Heart right ventricle (tissue), 16 donors: ENCODE results near the gene SRGAP2B. TPM values are rescaled to one million over a fixed set of nuclear protein-coding genes. Genes with fewer than 3 reads are reported as not detected.
"Not testable (repeated sequence)": the region's sequence is repeated elsewhere in the genome, so short reads cannot be mapped to it uniquely, and the experiment has no call there.

Experiments used
- ATAC-seq, 8 donors: fragments of 200-7000 bp; cut with Tn5 transposase; one replicate each; pipeline ENCODE4 v1.9.1; 2020; ENCODE audit warnings: mild to moderate bottlenecking in 8 of 8, moderate library complexity in 8 of 8, moderate number of reproducible peaks in 1 of 8
- DNase-seq, 2 donors: peaks; one replicate each; pipeline ENCODE4 v3.0.0-alpha.2; 2020
- H3K27ac ChIP-seq, 10 donors: fragments of 200-600 bp; sonication (generic) in 2 of 10; one replicate each; pipeline versions ENCODE4 v1.5.0 to v1.8.0; 2020 to 2022; ENCODE audit warnings: mild to moderate bottlenecking in 3 of 10
- H3K27me3 ChIP-seq, 7 donors: fragments of 200-600 bp; one replicate each; pipeline ENCODE4 v1.8.0; 2021 to 2022; ENCODE audit warnings: mild to moderate bottlenecking in 2 of 7
- H3K36me3 ChIP-seq, 9 donors: fragments of 200-600 bp; sonication (generic) in 1 of 9; one replicate each; pipeline versions ENCODE4 v1.5.0 to v1.8.0; 2020 to 2022; ENCODE audit warnings: mild to moderate bottlenecking in 2 of 9
- H3K4me1 ChIP-seq, 9 donors: fragments of 200-600 bp; sonication (generic) in 1 of 9; one replicate each; pipeline versions ENCODE4 v1.5.0 to v1.8.0; 2020 to 2022; ENCODE audit warnings: mild to moderate bottlenecking in 4 of 9
- H3K4me3 ChIP-seq, 10 donors: fragments of 200-600 bp; sonication (generic) in 2 of 10; one replicate each; pipeline versions ENCODE4 v1.5.0 to v1.8.0; 2020 to 2022; ENCODE audit warnings: mild to moderate bottlenecking in 7 of 10, moderate library complexity in 2 of 10
- H3K9me3 ChIP-seq, 11 donors: fragments of 200-600 bp in 10 of 11; sonication (generic) in 2 of 11; one replicate each; pipeline versions ENCODE4 v1.5.0 to v1.8.0; 2013 to 2022; ENCODE audit warnings: mild to moderate bottlenecking in 2 of 11, control low read depth in 1 of 11, moderate library complexity in 1 of 11
- WGBS, 2 donors: extraction: QIAGEN DNeasy Blood & Tissue Kit; methylation state at CpG; one replicate each; pipeline ENCODE4 v1.1.7; 2013; ENCODE audit warnings: inconsistent platforms in 1 of 2; 5-methylcytosine and 5-hydroxymethylcytosine counted together
- intact Hi-C, 10 donors: fragments of 100-400 bp; cut with DNase I; formaldehyde crosslinking; loops; one replicate each; pipeline versions ENCODE4 v1.11.1 to v1.14.2; 2022
- long read RNA-seq, 3 donors: library from polyadenylated mRNA; unstranded; transcript quantifications; one replicate each; pipeline ENCODE4 v2.0.0, GENCODE V29; 2020 to 2021
- polyA plus RNA-seq, 2 donors: library from polyadenylated mRNA; stranded (reverse); fragments of 200-250 nt; gene quantifications; one replicate each; pipeline ENCODE4 v1.2.3, GENCODE V29; 2013
- total RNA-seq, 10 donors: library from RNA; stranded (reverse); fragmentation: NEBNext Ultra II Directional in 3 of 10; extraction: Animal tissue kit (Norgen Biotek cat#: 25700) in 3 of 10; gene quantifications; one replicate each; pipeline versions ENCODE4 v1.2.1 to v1.2.4, GENCODE V29; 2021 to 2023
- donor health status: Arrhythmogenic right ventricular cardiomyopathy.
- donor health status: ischemic (EF 13 %, LVEDD 7.1; RV severe dilation, severe dysfunction).
- donor health status: healthy with polysubstance abuse.
- donor health status: DM: no; HTN: yes; CAD: no.
- donor health status: DM: no; HTN: no; CAD: no.
- donor health status: ischemic (EF 25% LVEDD 6.9; RV normal size, moderate dysfunction).
- donor health status: ischemic (EF 25% LVEDD 5.7; RV mildly dilated, moderate dysfunction).
- donor health status: healthy.
- donor health status: DM: yes; HTN: yes; CAD: no.
- donor health status: Ischemic cardiomyopathy.
- donor health status: ischemic (EF 35%, LVEDD 5.7; RV mildly dilated, moderate dysfunction).
- donor health status: nonischemic (EF 11% LVEDD 7.7; RV severe dilation, severe dysfunction).
- donor health status: DM: yes; HTN: yes; CAD: no.
- donor health status: PGD.
- donor health status: ischemic (EF 29% LVEDD 5.4; RV normal size, mild dysfunction).
- donor health status: nonischemic (EF 23%, LVEDD 6.1; RV moderate dilation, normal function).

SRGAP2B gene
- total RNA-seq (10 to 100 TPM in 3 of 10 donors, 1 to 10 TPM in 7; 7.6 to 14.0 (median 9.7) TPM), polyA plus RNA-seq (1 to 10 TPM; 3.5 to 4.9 TPM)
- long read RNA-seq, donor 1, partial matches to known transcripts, result 0 of 6 reads
- long read RNA-seq, donor 1, other reads (novel, unspliced or antisense), result 5 of 6 reads
- long read RNA-seq, donor 2, partial matches to known transcripts, result 1 of 6 reads
- long read RNA-seq, donor 2, other reads (novel, unspliced or antisense), result 4 of 6 reads
- long read RNA-seq, donor 3, partial matches to known transcripts, result 0 of 5 reads
- long read RNA-seq, donor 3, other reads (novel, unspliced or antisense), result 5 of 5 reads

- H3K4me1 ChIP-seq, intact Hi-C loops, H3K27me3 ChIP-seq, H3K9me3 ChIP-seq, H3K36me3 ChIP-seq, DNase-seq: not testable (repeated sequence)
- WGBS, 2 donors, result no CpG with 5 or more reads among the region's 47 CpGs
- Histone ChIP-seq H3K27ac (peak within 1 kb of the TSS in 5 of 10 donors; percentile 55 to 78 (median 72)), H3K4me3 (peak within 1 kb of the TSS in 9 of 10 donors; percentile 33 to 56 (median 50))
- peak; percentile 86 to 97 (median 90) for ATAC-seq
Measured at GRCh38 chr1:145095284-145096057, at the start of gene SRGAP2B, which contains the start of gene FAM72D. SRGAP2B (minus strand) TSS chr1:145095328; CDS start chr1:145092901, 2,427 bp downstream. FAM72D (plus strand) TSS chr1:145095974; CDS start chr1:145096848, 874 bp downstream.

DNA sequence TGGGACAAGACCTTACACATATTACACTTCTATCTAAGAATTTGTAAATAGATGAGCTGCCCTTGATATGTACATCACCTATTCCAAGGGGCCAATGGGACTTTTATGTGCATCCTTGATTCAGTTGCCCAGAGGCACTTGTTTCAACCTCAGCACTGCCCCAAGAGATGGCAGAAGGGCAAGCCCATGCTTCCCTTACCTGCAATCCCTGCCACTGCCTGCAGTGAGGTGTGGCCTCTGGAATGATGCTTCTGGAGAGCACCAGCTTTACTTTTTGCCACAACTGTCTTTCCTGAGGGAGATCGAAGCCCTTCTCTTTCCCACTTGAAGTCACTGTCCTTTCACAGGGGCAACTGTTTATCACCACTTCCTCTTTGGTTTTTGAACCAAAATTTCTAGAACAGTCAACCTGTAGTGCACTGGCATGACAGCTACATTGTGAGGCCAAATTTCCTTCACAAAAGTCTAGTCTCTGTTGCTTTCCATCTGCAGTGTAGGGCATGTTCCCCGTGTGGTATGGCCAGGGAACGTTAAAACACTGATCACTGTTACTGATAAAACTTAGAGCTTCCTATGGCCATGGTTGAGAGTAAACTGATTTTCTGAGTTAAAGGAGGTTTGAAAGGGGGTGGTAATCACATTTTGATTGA is 49.3 kb upstream of the SRGAP2B start:
- 25 to 31% methylated on average over 1 of the region's 3 CpGs for WGBS, 2 donors
- DNase-seq, intact Hi-C loops, H3K36me3 ChIP-seq, H3K4me3 ChIP-seq, H3K27me3 ChIP-seq, H3K27ac ChIP-seq, H3K4me1 ChIP-seq, ATAC-seq, H3K9me3 ChIP-seq: not testable (repeated sequence)

- H3K27me3 ChIP-seq, H3K4me1 ChIP-seq, H3K4me3 ChIP-seq, intact Hi-C loops, ATAC-seq, DNase-seq, H3K9me3 ChIP-seq, H3K36me3 ChIP-seq, H3K27ac ChIP-seq: not testable (repeated sequence)
- 83 to 100% methylated on average over 1 of the region's 2 CpGs for WGBS, 2 donors
Measured at GRCh38 chr1:145140549-145140948, 45.4 kb upstream of the SRGAP2B start.

DNA sequence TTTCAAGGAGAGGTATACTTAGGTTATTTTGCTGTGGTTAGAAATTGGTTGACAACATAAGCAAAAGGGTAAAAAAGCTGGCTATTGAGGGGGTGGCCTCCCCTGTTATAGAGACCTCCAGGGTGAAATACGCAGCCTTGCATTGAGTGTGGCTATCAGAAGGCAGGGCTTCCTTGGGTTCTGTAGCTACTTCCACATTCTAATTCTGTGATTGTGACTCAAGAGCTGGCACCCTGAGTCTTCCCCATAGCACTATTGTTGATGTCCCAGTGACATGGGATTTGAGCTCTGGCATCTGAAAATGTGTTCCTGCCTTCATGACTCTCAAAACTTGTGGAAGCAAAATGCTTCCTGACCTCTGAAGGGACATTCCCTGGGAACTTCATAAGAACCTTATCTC is 39.3 kb upstream of the SRGAP2B start:
- DNase-seq, H3K9me3 ChIP-seq, H3K4me1 ChIP-seq, H3K4me3 ChIP-seq, H3K36me3 ChIP-seq, intact Hi-C loops, H3K27ac ChIP-seq, H3K27me3 ChIP-seq: not testable (repeated sequence)
- no CpG with 5 or more reads among the region's 1 CpG for WGBS, 2 donors
- peak in 3 of 8 donors; percentile 45 to 46 (median 45) for ATAC-seq

GRCh38 chr1:145128697-145129469 is 33.8 kb upstream of the SRGAP2B start:
- H3K36me3 ChIP-seq, H3K27ac ChIP-seq, intact Hi-C loops, H3K4me1 ChIP-seq, DNase-seq, H3K4me3 ChIP-seq, H3K27me3 ChIP-seq, H3K9me3 ChIP-seq: not testable (repeated sequence)
- peak in 3 of 8 donors; percentile 27 to 72 (median 50) for ATAC-seq
- whole genome bisulfite sequencing, 2 donors, result 56 to 59% methylated on average over 13 of the region's 14 CpGs

GRCh38 chr1:145127144-145127543 is 32.0 kb upstream of the SRGAP2B start:
- H3K9me3 ChIP-seq, H3K36me3 ChIP-seq: not testable (repeated sequence)
- peak in 2 of 8 donors; percentile 55 to 69 for ATAC-seq

DNA sequence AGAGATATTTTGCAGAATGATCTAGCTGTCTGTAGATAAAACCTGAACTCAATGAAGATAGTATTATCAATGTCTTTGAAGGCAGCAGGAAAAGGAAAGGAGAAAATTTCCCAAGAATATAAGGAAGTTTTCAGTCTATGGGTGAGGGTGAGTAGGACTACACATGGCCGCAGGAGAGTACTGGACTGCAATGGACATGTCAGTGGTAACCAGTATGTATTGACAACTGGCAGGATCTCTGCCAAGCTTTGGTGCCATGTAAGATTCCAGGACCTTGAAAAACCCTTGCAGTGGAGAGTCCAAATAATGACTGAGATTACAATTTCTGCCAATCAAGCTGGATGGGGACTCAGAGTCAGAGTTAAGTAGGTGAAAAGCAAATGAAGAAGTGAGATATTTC is 30.0 kb upstream of the SRGAP2B start:
- H3K27ac ChIP-seq, intact Hi-C loops, DNase-seq, H3K36me3 ChIP-seq, H3K9me3 ChIP-seq, H3K4me1 ChIP-seq, H3K4me3 ChIP-seq, H3K27me3 ChIP-seq: not testable (repeated sequence)
- peak in 1 of 8 donors; percentile 33 for ATAC-seq
- WGBS, 2 donors, result no CpG with 5 or more reads among the region's 1 CpG

More at GRCh38 chr1:145127144-145127543, 32.0 kb upstream of the SRGAP2B start:
- DNase-seq, intact Hi-C loops, H3K4me1 ChIP-seq, H3K4me3 ChIP-seq, H3K27me3 ChIP-seq, H3K27ac ChIP-seq: not testable (repeated sequence)

DNA sequence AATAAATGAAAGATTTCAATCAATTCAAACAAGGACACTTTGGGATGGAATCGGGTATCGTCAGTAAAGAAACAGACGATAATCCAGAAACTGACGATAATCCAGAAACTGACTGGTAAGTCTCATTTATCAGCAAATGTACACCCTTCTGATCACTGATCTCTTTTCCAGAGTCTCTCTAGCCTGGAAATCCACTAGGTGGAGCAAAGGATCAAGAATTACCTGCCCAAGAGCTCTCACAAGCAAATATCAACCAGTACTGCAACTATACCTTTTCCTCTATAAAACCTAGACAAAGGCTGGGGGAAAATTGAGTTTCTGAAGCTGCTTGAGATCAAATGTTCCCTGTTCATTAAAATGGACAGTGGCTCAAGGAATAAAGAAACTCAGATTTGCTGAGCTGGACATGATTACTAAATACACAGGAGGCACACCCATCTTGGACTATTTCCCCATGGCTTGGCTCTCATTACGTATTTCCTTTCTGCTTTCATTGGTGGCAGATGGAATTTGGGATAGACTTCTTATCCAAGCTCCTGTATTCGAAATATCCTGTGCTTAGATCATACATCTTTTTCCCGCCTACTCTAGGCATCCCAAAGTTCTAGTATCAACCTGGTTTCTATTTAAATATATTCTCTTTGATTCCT is 29.0 kb upstream of the SRGAP2B start:
- DNase-seq, H3K9me3 ChIP-seq, H3K4me1 ChIP-seq, intact Hi-C loops, H3K36me3 ChIP-seq, H3K27ac ChIP-seq, H3K27me3 ChIP-seq, H3K4me3 ChIP-seq: not testable (repeated sequence)
- no CpG with 5 or more reads among the region's 7 CpGs for WGBS, 2 donors
- ATAC-seq, result peak in 6 of 8 donors; percentile 59 to 86 (median 68)

- H3K36me3 ChIP-seq, intact Hi-C loops, DNase-seq, H3K27me3 ChIP-seq, H3K9me3 ChIP-seq, H3K4me3 ChIP-seq, H3K4me1 ChIP-seq, H3K27ac ChIP-seq: not testable (repeated sequence)
- WGBS, 2 donors, result no CpG with 5 or more reads among the region's 1 CpG
- peak in 2 of 8 donors; percentile 10 to 39 for ATAC-seq
Measured at GRCh38 chr1:145123062-145123395, 27.9 kb upstream of the SRGAP2B start.

GRCh38 chr1:145122344-145123061 is 27.4 kb upstream of the SRGAP2B start:
- intact Hi-C loops, H3K9me3 ChIP-seq, DNase-seq, H3K4me1 ChIP-seq, H3K4me3 ChIP-seq, H3K27ac ChIP-seq, H3K36me3 ChIP-seq, H3K27me3 ChIP-seq: not testable (repeated sequence)
- no CpG with 5 or more reads among the region's 7 CpGs for WGBS, 2 donors
- ATAC-seq, result peak in 1 of 8 donors; percentile 64
